Tibial artery (tissue), 4 donors: ENCODE measurements around the gene EIF4A3.

Experiments used
- DNase-seq, 2 donors: peaks; one replicate each; pipeline ENCODE4 v3.0.0-alpha.2; 2019
- H3K27ac ChIP-seq, 2 donors: fragments of 200-600 bp; sonication (generic) in 1 of 2; 1 replicate in 1 of 2; 2 replicates in 1 of 2; pipeline ENCODE4 v1.5.1; 2018 to 2019; ENCODE audit warnings: mild to moderate bottlenecking in 1 of 2
- H3K27me3 ChIP-seq, 2 donors: fragments of 200-600 bp; sonication (generic) in 1 of 2; one replicate each; pipeline versions ENCODE4 v1.5.1 to v1.6.0; 2016 to 2019
- H3K36me3 ChIP-seq, 3 donors: fragments of 200-600 bp; sonication (generic) in 2 of 3; one replicate each; pipeline ENCODE4 v1.5.1; 2016 to 2019; ENCODE audit warnings: mild to moderate bottlenecking in 2 of 3
- H3K4me1 ChIP-seq, 4 donors: fragments of 200-600 bp; sonication (generic) in 2 of 4; 1 replicate in 3 of 4; 2 replicates in 1 of 4; pipeline ENCODE4 v1.5.1; 2016 to 2019
- H3K4me3 ChIP-seq, 2 donors: fragments of 200-600 bp; sonication (generic) in 1 of 2; 1 replicate in 1 of 2; 2 replicates in 1 of 2; pipeline ENCODE4 v1.5.1; 2018 to 2019; ENCODE audit warnings: mild to moderate bottlenecking in 2 of 2
- H3K9me3 ChIP-seq, 3 donors: fragments of 200-600 bp; sonication (generic) in 1 of 3; one replicate each; pipeline ENCODE4 v1.5.1; 2016 to 2019
- intact Hi-C: fragments of 100-400 bp; cut with DNase I; formaldehyde crosslinking; loops from one replicate; pipeline ENCODE4 v1.15.0; 2023; ENCODE audit warnings: low total_unique reads
- TF ChIP-seq, protein P1 (sequence below), 2 experiments: fragments of 200-600 bp in 1 of 2; fragments of 450-650 bp in 1 of 2; IDR thresholded peaks; one replicate each; pipeline ENCODE4 v1.5.1; 2017 to 2019; ENCODE audit warnings: antibody characterized with exemption in 2 of 2, mild to moderate bottlenecking in 1 of 2, moderate library complexity in 1 of 2

The EIF4A3 gene

DNA sequence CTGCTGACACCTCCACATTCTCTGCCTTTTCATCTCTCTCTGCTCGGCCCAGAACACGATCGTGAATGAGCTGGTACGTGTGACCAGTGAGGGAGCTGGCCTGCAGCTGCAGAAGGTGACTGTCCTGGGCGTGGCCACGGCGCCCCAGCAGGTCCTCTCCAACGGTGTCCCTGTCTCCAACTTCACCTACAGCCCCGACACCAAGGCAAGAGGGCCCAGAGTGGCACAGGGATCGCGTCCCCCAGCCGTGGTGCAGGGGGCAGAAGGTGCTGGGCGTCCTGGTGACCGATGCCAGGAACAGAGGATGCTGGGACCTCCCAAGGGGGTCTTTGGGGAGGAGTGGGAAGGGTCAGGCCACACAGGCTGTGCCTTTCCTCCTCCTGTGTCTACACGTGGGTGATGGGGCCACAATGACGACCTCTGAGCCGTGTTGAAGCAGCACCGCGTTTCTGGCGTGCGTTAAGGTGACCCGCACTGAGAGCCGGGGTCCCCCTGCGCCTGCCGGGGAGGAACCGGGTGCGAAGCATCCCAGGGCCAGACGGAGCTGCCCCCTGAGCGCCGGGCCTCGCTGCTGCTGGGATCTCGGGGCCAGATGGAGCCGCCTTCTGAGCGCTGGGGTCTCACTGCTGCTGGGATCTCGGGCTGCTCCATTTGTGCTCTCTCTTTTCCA lies 28.2 kb downstream of the EIF4A3 start:
- Histone ChIP-seq H3K9me3 (no peaks in the 10 kb centered on the region), H3K36me3 (peaks cover 0 to 32% (median 6%) of the 10 kb centered on the region in 3 donors), H3K4me3 (no peak overlapping the region), H3K27ac (no peak overlapping the region), H3K27me3 (peaks cover 0 to 11% of the 10 kb centered on the region in 2 donors), H3K4me1 (peaks cover 0 to under 1% (median 0%) of the 10 kb centered on the region in 4 donors)
- intact Hi-C loops, result no loop called here
- no peak for DNase-seq
- TF ChIP-seq, protein P1, sequence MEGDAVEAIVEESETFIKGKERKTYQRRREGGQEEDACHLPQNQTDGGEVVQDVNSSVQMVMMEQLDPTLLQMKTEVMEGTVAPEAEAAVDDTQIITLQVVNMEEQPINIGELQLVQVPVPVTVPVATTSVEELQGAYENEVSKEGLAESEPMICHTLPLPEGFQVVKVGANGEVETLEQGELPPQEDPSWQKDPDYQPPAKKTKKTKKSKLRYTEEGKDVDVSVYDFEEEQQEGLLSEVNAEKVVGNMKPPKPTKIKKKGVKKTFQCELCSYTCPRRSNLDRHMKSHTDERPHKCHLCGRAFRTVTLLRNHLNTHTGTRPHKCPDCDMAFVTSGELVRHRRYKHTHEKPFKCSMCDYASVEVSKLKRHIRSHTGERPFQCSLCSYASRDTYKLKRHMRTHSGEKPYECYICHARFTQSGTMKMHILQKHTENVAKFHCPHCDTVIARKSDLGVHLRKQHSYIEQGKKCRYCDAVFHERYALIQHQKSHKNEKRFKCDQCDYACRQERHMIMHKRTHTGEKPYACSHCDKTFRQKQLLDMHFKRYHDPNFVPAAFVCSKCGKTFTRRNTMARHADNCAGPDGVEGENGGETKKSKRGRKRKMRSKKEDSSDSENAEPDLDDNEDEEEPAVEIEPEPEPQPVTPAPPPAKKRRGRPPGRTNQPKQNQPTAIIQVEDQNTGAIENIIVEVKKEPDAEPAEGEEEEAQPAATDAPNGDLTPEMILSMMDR (IDR thresholded peaks at IDR 0.05), result no peak

DNA sequence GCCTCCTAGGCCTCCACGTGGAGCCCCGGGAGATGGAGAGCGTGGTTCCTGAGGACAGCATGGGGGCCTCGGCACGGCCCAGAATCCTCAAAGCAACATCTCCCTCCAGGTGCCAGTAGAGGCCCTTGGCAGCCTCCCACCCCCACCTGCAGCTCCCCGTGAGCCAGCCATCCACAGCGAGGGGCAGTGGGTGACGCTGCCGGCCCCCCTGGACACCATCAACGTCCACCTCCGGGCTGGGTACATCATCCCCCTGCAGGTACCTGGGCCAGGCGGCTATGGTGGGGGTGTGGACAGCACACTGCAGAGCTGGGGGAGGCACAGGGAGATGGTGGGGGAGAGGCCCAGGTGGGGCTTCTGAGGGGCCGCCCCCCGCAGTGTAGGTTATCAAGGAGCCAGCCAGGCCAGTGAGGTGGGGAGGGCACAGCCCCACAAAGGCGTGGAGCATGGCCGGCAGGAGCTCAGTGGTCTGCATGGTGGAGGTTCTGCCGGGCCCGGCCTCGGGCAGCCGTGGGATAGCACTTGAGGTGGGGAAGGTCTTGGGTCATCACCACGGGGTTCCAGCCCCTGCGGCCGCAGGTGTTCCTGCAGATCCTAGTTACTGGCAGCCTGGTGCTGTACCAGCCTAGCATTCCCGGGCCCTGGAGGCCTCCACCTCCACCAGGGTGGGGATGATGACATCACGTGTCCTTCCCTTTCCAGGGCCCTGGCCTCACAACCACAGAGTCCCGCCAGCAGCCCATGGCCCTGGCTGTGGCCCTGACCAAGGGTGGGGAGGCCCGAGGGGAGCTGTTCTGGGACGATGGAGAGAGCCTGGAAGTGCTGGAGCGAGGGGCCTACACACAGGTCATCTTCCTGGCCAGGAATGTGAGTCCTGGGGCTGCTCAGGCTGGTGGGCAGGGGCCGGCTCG lies 29.2 kb downstream of the EIF4A3 start:
- intact Hi-C loops, result no loop called here
- H3K9me3 ChIP-seq, result no peaks in the 10 kb centered on the region
- peaks cover 0 to 3% of the 10 kb centered on the region in 2 donors for H3K27me3 ChIP-seq
- no peak overlapping the region for H3K27ac ChIP-seq
- H3K4me3 ChIP-seq, result no peak overlapping the region
- TF ChIP-seq, protein P1 (IDR thresholded peaks at IDR 0.05), result no peak
- H3K4me1 ChIP-seq, result no peaks in the 10 kb centered on the region
- no peak for DNase-seq
- peaks cover 0 to 39% (median 6%) of the 10 kb centered on the region in 3 donors for H3K36me3 ChIP-seq

- intact Hi-C loops, result no loop called here
- no peaks in the 10 kb centered on the region for H3K27me3 ChIP-seq
- TF ChIP-seq, protein P1 (IDR thresholded peaks at IDR 0.05), result no peak
- no peak for DNase-seq
- no peak overlapping the region for H3K4me3 ChIP-seq
- H3K27ac ChIP-seq, result no peak overlapping the region
- H3K36me3 ChIP-seq, result peaks cover 0 to 47% (median 6%) of the 10 kb centered on the region in 3 donors
- no peaks in the 10 kb centered on the region for H3K4me1 ChIP-seq
- no peaks in the 10 kb centered on the region for H3K9me3 ChIP-seq
Measured at GRCh38 chr17:80116921-80117380, 30.0 kb downstream of the EIF4A3 start.

DNA sequence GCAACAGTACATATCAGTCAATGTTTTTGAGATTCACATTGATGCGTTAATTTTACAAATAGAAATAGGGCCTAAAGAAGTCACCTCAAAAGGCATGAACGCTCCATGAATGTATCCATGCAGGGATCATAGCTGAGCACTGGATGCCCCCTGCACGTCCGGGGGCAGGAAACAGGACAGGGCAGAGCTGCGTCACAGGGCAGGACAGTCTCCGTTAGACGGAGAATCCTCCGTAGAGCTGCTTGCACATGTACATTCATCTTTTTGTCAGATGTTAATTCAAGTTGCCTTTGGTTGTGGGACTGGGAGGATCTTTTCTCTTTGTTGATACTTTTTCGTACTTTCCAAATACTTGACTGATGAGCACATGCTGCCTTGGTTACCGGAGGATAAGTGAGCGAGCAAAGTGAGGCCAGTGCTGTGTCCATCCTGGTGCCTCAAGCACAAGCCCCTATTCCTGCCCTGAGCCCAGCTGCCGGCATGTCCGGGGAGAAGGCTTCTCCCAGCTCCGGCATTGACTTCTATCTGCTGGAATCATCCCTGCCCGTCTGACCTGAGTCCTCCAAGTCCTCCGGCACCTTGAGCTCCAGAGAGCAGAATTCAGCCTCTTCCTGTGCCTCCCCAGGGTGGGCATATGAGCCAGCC lies 30.5 kb downstream of the EIF4A3 start:
- H3K27ac ChIP-seq, result no peak overlapping the region
- H3K4me1 ChIP-seq, result no peaks in the 10 kb centered on the region
- H3K4me3 ChIP-seq, result no peak overlapping the region
- H3K9me3 ChIP-seq, result no peaks in the 10 kb centered on the region
- no peak for DNase-seq
- intact Hi-C loops, result no loop called here
- TF ChIP-seq, protein P1 (IDR thresholded peaks at IDR 0.05), result no peak
- peaks cover 0 to 51% (median 6%) of the 10 kb centered on the region in 3 donors for H3K36me3 ChIP-seq
- no peaks in the 10 kb centered on the region for H3K27me3 ChIP-seq

DNA sequence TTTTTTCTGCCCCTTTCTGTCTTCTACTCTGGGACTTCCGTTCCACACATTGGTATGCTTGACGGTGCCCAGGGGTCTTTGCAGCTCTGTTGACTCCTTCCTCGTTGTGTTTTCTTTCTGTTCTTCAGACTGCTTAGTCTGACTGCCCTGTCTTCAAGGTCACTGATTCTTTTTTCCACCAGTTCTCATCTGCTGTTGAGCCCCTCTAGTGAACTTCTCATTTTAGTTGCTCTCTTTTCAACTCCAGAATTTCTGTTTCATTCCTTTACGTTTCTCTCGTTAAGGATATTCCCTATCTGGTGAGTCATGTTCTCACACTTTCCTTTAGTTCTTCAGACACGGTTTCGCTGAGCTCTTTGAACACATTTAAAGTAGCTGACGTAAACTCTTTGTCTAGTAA lies 31.8 kb downstream of the EIF4A3 start:
- H3K4me1 ChIP-seq, result no peaks in the 10 kb centered on the region
- no peaks in the 10 kb centered on the region for H3K27me3 ChIP-seq
- TF ChIP-seq, protein P1 (IDR thresholded peaks at IDR 0.05), result no peak
- no peak overlapping the region for H3K27ac ChIP-seq
- H3K36me3 ChIP-seq, result peaks cover 0 to 63% (median 6%) of the 10 kb centered on the region in 3 donors
- H3K9me3 ChIP-seq, result no peaks in the 10 kb centered on the region
- H3K4me3 ChIP-seq, result no peak overlapping the region
- DNase-seq, result no peak
- intact Hi-C loops, result no loop called here
